ENCODE results near the gene NCKIPSD.

The NCKIPSD gene

DNA sequence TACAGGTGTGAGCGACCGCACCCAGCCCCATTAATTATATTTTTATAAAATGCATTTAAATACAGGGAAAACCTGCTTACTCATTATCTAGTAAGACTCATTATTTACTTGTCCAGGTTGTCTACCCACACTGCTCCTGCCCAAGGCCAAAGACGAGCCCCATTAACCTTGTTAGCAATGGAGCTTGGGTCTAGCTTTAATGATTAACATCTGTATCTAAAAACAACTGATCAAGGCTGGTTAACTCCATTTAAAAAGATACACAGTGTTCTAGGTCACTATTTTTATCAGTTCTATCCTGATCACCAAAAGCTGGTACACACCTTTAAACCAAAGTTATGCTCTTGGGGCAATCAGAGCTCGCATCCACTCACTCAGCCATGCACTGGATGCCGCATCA, 10.4 kb upstream of the NCKIPSD start:
- DNase-seq, result no peak

DNA sequence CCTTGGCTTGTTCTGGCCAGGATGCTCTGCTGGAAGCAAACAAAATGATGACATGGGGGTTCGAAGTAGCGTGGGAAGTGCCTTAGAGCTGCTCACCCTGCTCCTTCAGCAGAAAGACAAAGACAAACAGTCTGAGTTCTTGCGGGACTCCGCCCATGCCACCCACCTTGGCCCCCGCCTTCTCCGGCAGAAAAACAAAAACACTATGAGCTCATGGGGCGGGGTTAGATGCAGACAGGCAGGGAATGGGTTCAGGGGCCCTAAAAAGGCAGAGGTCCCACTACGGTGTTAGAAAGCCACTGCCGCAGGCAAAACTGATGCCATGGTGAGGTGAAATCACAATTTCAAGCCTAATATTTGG, 9.7 kb upstream of the NCKIPSD start:
- DNase-seq, result no peak

DNA sequence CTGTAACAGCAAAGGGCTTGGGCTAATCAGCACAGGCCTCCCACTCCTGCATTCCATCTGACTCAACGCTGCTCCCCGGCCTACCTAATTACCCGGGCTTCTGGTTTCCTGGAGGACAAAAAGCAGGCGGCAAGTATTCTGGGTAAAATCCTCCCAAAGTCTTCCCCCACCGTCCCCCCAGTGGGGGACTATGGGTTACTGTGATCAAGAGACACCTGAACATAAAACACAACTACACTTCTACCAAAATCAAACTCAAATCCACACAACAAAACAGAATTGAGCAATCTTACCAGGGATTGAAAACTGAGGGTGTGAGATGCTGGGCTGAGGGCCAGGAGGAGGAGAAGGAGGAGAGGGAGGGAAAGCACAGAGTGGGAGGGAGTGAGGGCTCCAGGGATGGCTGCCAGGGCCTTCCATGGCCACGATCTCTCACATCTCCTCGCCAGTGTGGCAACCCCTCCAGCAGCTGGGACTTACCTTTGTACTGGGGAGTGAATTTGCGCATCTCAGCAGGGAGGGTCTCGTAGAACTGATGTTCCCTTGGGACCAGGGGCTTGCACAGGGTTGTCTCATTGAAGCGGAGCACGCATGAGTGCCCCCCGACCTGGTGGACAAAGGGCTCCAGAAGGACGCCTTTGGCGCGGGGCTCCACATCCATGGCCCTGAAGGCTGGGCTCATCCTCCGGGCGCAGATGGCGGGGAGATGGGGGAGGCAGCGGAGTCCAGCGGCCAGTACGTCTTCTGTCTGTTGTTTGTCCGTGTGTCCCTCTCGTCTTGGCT, 9.1 kb upstream of the NCKIPSD start:
- no peak for DNase-seq

GRCh38 chr3:48693826-48694225, 8.1 kb upstream of the NCKIPSD start:
- DNase-seq, result no peak

- DNase-seq, result no peak
Measured at GRCh38 chr3:48692551-48692950, 6.8 kb upstream of the NCKIPSD start.

GRCh38 chr3:48690846-48691458, 5.2 kb upstream of the NCKIPSD start:
- no peak for DNase-seq

GRCh38 chr3:48689384-48689783, 3.7 kb upstream of the NCKIPSD start:
- no peak for DNase-seq

DNA sequence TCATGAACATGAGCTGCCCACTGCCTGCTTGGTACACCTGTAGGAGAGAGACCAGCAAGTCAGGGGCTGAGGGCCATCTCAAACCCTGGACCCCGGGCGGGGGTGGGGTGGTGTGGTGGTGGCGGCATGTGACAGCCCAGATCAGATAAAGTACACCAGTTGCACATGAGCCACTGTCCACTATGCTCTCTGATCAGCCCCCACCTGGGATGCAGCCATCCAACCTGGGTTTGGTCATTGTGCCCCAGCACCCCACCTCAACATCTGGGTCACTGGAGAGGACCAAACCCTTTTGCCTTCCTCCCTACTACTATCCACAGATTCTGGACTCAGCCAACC, 3.0 kb upstream of the NCKIPSD start:
- DNase-seq, result no peak

DNA sequence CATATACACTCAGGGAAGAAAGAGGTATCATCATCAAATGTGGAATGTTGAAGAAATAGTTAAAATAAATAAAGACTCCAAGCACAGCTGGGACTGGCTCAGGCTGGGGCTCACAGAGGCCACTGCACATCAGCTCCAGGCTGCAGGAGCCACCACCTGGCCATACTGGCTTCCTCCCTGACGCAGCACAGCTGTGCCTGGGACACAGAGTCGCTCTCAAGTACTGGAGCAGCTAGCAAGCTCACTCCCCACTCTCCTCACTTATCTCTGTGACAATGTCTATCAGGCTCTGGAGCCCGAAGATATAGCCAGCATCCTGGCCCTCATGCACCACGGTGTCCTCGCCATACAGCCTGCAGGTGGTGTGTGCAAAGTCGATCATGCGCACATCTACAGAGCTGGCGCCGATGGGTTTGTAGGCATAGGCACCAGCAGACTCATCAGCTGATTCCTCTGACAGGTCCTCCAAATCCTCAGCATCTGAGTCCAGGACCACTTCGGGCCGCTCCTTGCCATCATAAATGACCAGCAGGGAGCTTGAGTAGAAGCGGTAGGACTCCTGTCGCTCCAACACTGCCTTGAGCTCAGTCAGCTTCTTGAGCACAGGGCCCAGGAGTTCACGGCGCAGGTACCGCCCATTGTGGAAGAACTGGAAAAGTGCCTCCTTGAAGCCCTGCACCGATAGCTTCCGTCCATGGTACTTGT, 2.5 kb upstream of the NCKIPSD start:
- no peak for DNase-seq

DNA sequence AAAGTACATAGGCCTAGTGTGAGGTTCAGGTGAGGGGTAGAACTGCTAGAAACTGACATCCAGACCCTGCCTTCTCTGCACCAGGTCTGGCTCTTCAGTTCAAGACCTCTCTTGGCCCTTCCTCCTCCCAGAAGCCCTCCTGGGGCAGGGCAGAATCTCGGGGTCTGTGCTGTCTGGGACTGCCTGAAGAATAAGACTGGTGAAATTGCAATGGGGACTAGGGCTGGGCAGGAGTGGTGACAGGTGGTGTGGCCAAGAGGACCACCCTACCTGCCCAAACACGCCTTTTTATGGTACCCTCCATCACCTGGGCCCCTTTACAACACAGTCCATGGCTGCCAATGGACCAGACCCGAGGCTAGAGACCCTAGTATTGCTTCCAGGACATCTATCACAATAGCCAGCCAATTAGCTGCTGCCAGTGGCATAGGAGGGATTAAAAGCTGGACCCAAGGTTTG, 1.5 kb upstream of the NCKIPSD start:
- no peak for DNase-seq

DNA sequence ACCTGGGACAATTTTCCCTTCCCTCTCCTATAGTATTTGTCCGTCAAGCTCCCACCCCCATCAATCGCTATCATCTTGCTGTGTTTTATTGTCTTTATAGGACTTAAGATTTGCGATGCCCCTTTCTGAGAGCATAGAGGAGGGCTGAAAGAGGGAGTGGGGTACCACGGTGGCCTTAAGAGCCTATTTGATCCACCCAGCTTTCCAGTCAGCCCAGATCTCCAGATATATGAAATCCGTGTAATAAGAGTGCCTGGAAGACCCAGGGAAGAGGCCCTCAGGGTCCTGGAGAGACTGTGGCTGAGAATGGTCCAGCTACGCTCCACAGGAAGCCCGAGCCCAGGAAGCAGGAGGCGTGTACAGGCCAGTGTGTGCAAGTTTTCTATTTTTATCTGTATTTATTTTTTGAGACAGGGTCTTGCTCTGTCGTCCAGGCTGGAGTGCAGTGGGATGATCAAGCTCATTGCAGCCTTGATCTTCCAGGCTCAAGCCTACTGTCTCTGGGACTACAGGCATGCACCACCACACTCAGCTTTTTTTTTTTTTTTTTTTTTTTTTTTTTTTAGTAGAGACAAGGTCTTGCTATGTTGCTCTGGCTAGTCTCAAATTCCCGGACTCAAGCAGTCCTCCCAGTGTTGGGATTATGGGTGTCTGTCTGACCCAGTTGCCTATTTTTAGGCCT, 964 bp upstream of the NCKIPSD start:
- DNase-seq, result no peak

GRCh38 chr3:48685293-48685602, 467 bp downstream of the NCKIPSD start:
- no peak for DNase-seq

GRCh38 chr3:48684480-48685143, 1.1 kb downstream of the NCKIPSD start:
- DNase-seq, result no peak

DNA sequence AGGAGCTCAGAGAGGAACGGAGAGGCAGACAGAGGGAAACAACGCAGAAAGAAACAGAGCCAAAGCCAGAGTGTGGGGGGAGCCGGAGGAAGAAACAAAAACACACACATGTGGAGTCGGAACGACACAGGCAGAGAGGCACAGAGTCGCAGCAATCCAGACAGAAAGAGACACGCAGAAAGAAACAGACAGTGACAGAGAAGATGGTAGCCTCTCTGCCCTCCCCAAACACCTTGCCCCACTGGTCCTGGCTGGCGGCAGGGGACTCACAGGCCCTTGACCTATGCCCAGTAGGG, 1.7 kb downstream of the NCKIPSD start:
- no peak for DNase-seq

GRCh38 chr3:48682786-48683185, 2.9 kb downstream of the NCKIPSD start:
- DNase-seq, result no peak

GRCh38 chr3:48681974-48682610, 3.6 kb downstream of the NCKIPSD start:
- no peak for DNase-seq

DNA sequence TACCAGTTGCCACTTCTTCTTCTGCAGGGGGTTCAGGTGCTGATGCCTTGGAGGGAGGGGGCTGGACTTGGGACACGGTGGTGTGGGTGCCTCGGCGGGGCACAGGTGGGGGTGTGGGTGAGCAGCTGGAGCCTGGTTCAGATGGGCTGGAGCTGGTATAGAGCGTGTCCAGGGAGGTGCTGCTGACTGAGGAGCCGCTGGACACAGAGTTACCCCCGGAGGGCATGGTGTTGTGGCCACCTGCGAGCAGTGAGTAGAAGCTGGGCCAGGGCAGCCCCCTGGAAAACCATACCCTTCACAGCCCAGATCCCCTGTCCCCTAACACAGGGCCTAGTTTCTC, 4.2 kb downstream of the NCKIPSD start:
- DNase-seq, result no peak

- DNase-seq, result no peak
Measured at GRCh38 chr3:48680811-48681540, 4.7 kb downstream of the NCKIPSD start.

DNA sequence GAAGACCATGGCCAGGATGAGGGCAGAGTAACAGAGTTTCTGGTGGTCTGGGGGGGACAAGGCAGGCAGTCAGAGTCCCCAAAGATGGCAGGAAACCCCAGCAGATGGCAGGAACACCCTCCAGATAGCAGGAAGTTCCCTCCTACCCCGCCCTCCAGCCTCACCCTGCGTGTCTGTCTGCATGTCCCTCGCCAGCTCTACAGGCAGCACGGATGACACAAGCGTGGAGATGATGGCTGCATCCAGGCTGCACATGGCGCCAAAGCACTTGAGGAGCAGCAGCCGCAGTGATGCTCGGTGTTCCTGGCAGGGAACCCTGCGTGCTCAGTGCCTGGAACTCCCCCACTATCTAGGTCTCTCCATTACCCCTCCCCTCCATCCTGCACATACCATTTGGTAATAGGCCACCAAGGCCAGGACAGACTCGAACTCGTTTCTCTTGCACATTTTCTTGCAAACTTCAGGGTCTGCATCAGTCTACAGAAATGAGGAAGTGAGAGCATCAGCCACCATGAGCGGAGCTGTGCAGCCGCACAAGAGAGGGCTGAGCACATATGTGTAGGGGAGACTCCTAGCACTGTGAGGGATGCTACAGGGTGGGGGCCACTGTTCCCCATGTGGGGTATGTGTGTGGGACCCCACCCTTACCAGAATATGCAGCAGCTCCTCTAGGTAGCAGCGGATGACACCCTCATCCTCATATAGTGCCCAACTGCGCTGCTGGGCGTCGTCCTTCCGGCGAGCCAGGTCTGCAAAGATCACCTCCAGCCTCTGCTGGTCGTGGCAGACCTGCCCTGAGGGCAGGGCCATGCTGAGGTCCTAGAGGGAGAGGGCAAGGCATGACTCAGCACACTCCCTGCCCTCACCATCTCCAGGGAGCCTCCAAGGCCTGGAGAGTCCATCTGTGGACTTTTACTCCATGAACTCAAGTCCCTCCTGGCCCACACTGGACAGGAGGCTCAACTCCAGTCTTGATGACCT, 6.0 kb downstream of the NCKIPSD start:
- no peak for DNase-seq

- DNase-seq, result no peak
Measured at GRCh38 chr3:48678566-48679380, 6.9 kb downstream of the NCKIPSD start.
